ENCODE results near the gene HEG1. TPM values are rescaled to one million over a fixed set of nuclear protein-coding genes. Genes with fewer than 3 reads are reported as not detected.

HEG1 gene, protein sequence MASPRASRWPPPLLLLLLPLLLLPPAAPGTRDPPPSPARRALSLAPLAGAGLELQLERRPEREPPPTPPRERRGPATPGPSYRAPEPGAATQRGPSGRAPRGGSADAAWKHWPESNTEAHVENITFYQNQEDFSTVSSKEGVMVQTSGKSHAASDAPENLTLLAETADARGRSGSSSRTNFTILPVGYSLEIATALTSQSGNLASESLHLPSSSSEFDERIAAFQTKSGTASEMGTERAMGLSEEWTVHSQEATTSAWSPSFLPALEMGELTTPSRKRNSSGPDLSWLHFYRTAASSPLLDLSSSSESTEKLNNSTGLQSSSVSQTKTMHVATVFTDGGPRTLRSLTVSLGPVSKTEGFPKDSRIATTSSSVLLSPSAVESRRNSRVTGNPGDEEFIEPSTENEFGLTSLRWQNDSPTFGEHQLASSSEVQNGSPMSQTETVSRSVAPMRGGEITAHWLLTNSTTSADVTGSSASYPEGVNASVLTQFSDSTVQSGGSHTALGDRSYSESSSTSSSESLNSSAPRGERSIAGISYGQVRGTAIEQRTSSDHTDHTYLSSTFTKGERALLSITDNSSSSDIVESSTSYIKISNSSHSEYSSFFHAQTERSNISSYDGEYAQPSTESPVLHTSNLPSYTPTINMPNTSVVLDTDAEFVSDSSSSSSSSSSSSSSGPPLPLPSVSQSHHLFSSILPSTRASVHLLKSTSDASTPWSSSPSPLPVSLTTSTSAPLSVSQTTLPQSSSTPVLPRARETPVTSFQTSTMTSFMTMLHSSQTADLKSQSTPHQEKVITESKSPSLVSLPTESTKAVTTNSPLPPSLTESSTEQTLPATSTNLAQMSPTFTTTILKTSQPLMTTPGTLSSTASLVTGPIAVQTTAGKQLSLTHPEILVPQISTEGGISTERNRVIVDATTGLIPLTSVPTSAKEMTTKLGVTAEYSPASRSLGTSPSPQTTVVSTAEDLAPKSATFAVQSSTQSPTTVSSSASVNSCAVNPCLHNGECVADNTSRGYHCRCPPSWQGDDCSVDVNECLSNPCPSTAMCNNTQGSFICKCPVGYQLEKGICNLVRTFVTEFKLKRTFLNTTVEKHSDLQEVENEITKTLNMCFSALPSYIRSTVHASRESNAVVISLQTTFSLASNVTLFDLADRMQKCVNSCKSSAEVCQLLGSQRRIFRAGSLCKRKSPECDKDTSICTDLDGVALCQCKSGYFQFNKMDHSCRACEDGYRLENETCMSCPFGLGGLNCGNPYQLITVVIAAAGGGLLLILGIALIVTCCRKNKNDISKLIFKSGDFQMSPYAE (N-terminal part only)
- 100 to 1,000 TPM in 4 of 6 experiments, 10 to 100 TPM in 2; 88.6 to 126 (median 105) TPM for total RNA-seq (2021; fragmentation: NEBNext Ultra II Directional; extraction: Animal tissue kit (Norgen Biotek cat#: 25700))
- long read RNA-seq, partial matches to known transcripts: 5 of 40 reads
- long read RNA-seq, other reads (novel, unspliced or antisense): 35 of 40 reads

DNA sequence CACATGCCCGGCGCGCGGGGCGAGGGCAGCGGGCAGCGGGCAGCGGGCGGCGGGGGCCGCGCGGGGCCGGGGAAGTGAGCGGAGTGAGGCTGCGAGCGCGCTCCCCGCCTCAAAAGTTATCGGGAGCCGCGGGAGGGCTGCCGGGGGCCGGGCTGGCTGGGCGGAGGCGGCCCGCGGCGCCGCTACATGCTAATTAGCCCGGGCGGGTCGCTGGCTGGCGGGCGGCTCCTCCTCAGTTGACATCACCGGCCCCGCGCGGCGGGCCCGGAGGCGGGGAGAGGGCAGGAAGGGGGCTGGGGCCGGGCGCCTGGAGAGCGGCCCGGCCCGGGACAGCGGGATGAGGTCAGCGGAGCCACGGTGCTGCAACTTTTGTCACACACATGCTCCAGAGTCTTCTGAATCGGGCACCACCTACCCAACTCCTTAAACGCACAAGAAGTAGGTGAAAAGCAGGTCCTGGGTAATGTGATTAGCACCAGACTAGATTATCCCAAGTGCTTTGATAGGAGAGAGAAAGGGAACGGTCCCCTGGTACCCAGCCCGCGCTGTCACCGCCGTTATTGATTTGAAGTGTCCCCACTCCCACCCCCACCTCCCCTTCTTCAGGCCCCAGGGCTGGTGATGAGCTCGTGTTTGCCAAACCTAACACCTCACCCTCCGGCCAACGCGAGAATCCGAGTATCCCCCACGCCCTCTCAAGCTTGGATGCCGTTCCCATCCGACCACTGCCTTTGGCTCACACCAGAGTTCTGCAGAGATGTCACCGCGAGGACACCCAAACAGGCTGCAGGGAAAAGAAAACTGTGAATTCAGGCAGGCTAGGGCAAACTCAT, at the start of gene HEG1:
Gene HEG1 (minus strand): TSS at position 85 of the 833 bp plus-strand sequence. CDS start 107 bp downstream, outside the sequence.
- Mint-ChIP-seq H3K27me3 (ENCODE audit: insufficient read depth) (peaks cover 4% of the 10 kb centered on the region), H3K36me3 (ENCODE audit: low read depth) (peaks cover 16% of the 10 kb centered on the region; the same call in 1 of the 2 replicates), H3K9me3 (no peaks in the 10 kb centered on the region), H3K27ac (peak within 1 kb of the TSS; percentile 90), H3K4me3 (peak within 1 kb of the TSS; percentile 94), H3K4me1 (ENCODE audit: low read depth) (peaks cover 77% of the 10 kb centered on the region)
- peak; percentile 72 for DNase-seq
- no peak for TF ChIP-seq CTCF (IDR thresholded peaks at IDR 0.05)

GRCh38 chr3:125105116-125105515, 49.3 kb upstream of the HEG1 start:
- Mint-ChIP-seq H3K36me3 (ENCODE audit: low read depth) (peaks cover 17% of the 10 kb centered on the region), H3K4me3 (no peak overlapping the region), H3K9me3 (peaks cover 8% of the 10 kb centered on the region; the same call in 1 of the 2 replicates), H3K27ac (no peak overlapping the region), H3K4me1 (ENCODE audit: low read depth) (peaks cover 55% of the 10 kb centered on the region), H3K27me3 (ENCODE audit: insufficient read depth) (peaks cover 4% of the 10 kb centered on the region)
- DNase-seq: no peak
- no peak for TF ChIP-seq CTCF (IDR thresholded peaks at IDR 0.05)

DNA sequence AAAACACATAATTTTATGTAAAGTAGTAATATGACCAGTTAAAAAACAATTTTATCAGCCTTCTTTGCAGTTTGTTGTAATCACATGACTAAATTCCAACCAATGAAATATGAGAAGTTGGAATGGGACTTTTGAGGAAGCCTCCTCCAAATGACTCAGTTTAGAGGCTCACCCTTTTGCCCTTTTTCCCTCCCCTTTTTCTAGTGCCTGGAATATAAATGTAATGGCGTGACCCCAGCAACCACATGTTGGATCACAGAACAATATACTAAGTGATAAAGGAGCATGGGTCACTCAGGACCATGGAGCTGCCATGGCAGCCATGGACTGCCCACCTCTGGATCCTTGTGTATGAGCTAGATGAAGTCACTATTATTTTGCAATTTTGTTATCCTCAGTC, 48.8 kb upstream of the HEG1 start:
- Mint-ChIP-seq H3K9me3 (peaks cover 8% of the 10 kb centered on the region; the same call in 1 of the 2 replicates), H3K4me3 (no peak overlapping the region), H3K36me3 (ENCODE audit: low read depth) (peaks cover 22% of the 10 kb centered on the region), H3K4me1 (ENCODE audit: low read depth) (peaks cover 50% of the 10 kb centered on the region), H3K27ac (no peak overlapping the region), H3K27me3 (ENCODE audit: insufficient read depth) (peaks cover 4% of the 10 kb centered on the region; the same call in 1 of the 2 replicates)
- no peak for TF ChIP-seq CTCF (IDR thresholded peaks at IDR 0.05)
- no peak for DNase-seq

- Mint-ChIP-seq H3K9me3 (peaks cover 8% of the 10 kb centered on the region; the same call in 1 of the 2 replicates), H3K4me1 (ENCODE audit: low read depth) (peaks cover 47% of the 10 kb centered on the region), H3K4me3 (no peak overlapping the region), H3K36me3 (ENCODE audit: low read depth) (peaks cover 22% of the 10 kb centered on the region), H3K27ac (no peak overlapping the region), H3K27me3 (ENCODE audit: insufficient read depth) (peaks cover 4% of the 10 kb centered on the region; the same call in 1 of the 2 replicates)
- TF ChIP-seq CTCF (IDR thresholded peaks at IDR 0.05): no peak
- DNase-seq: no peak
Measured at GRCh38 chr3:125103406-125103805, 47.6 kb upstream of the HEG1 start.

Measured in HFFc6 (cell line).